Measurements from ENCODE around the gene SLCO4A1. TPM values are rescaled to one million over a fixed set of nuclear protein-coding genes. Genes with fewer than 3 reads are reported as not detected.
A peak's percentile ranks its signal among the peaks of the same experiment; 100 is the strongest.

SLCO4A1 gene
- total and polyA plus RNA-seq, 9 donors, result 1.1 to 10.9 (median 3.7) TPM

DNA sequence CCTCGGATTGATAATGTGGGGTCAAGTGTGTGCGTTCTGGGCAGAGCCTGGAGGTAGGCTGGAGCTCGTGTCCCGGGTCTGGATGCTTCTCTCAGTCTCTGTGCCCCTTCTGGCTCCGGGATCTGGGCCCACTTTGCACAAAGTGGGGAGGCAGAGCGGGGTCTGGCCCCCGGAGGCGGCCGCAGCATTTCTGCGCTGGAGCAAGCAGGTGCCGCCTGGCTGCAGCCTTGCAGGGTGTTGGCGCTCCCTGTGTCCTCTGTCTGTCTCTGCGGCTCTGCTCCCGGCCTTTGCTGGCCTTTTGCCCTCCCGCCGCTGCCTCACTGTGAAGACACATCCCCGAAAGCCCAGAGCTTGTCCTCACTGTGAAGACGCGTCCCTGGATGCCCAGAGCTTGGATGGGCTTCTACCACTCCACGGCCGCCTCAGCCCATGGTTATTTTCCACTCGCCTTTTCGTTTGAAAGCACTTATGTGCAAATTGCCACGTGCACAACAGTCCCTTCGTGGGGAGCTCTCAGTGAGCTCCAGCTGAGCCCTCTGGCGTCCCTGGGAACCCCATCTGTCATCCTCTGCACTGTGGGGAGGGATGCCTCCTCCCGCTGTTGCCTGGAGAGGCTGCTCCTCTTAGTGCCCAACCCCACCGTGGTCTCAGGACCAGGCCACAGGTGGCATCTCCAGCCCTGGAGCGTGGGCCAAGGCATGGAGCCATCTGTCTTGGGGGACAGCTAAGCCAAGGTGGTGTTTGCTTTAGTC lies 17.4 kb downstream of the SLCO4A1 start:
- intact Hi-C loops (cut with DNase I), result no loop called here
- peak in 3 of 5 donors; percentile 24 to 28 (median 25) for DNase-seq
- Histone ChIP-seq H3K27ac (no peak overlapping the region), H3K4me3 (no peak overlapping the region), H3K4me1 (ENCODE audit: insufficient read depth) (peaks cover 10% of the 10 kb centered on the region), H3K9me3 (no peaks in the 10 kb centered on the region), H3K36me3 (no peaks in the 10 kb centered on the region), H3K27me3 (no peaks in the 10 kb centered on the region)
- 89 to 93% (median 90%) methylated on average over 29 of the region's 29 CpGs for WGBS, 3 donors
- TF ChIP-seq, protein P1, sequence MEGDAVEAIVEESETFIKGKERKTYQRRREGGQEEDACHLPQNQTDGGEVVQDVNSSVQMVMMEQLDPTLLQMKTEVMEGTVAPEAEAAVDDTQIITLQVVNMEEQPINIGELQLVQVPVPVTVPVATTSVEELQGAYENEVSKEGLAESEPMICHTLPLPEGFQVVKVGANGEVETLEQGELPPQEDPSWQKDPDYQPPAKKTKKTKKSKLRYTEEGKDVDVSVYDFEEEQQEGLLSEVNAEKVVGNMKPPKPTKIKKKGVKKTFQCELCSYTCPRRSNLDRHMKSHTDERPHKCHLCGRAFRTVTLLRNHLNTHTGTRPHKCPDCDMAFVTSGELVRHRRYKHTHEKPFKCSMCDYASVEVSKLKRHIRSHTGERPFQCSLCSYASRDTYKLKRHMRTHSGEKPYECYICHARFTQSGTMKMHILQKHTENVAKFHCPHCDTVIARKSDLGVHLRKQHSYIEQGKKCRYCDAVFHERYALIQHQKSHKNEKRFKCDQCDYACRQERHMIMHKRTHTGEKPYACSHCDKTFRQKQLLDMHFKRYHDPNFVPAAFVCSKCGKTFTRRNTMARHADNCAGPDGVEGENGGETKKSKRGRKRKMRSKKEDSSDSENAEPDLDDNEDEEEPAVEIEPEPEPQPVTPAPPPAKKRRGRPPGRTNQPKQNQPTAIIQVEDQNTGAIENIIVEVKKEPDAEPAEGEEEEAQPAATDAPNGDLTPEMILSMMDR (IDR thresholded peaks at IDR 0.05), result no peak
- TF ChIP-seq POLR2A (IDR thresholded peaks at IDR 0.05) (no peak), EP300 (IDR thresholded peaks at IDR 0.05) (no peak)

DNA sequence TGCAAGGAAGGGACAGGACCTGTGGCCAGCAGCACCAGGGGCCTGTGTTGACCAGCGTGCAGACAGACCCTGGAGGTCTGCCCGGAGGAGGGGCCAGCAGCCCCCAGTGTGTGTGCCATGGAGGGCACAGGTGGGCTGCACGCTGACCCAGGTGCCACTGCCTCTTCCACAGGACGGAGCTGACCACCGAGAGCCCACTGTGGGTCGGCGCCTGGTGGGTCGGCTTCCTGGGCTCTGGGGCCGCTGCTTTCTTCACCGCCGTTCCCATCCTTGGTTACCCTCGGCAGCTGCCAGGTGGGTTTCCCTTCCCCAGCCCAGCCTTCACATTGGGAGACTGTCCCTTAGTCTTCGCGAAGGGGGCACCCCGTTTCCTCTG lies 17.9 kb downstream of the SLCO4A1 start:
- no peak overlapping the region for H3K4me3 ChIP-seq
- intact Hi-C loops (cut with DNase I), result no loop called here
- no peaks in the 10 kb centered on the region for H3K9me3 ChIP-seq
- TF ChIP-seq, protein P1 (IDR thresholded peaks at IDR 0.05), result no peak
- no peak for TF ChIP-seq POLR2A (IDR thresholded peaks at IDR 0.05)
- TF ChIP-seq EP300 (IDR thresholded peaks at IDR 0.05), result no peak
- H3K27me3 ChIP-seq, result no peaks in the 10 kb centered on the region
- H3K36me3 ChIP-seq, result no peaks in the 10 kb centered on the region
- 77 to 88% (median 87%) methylated on average over 15 of the region's 15 CpGs for WGBS, 3 donors
- peaks cover 10% of the 10 kb centered on the region for H3K4me1 ChIP-seq (ENCODE audit: insufficient read depth)
- H3K27ac ChIP-seq, result no peak overlapping the region
- peak in 2 of 5 donors; percentile 14 to 20 for DNase-seq

DNA sequence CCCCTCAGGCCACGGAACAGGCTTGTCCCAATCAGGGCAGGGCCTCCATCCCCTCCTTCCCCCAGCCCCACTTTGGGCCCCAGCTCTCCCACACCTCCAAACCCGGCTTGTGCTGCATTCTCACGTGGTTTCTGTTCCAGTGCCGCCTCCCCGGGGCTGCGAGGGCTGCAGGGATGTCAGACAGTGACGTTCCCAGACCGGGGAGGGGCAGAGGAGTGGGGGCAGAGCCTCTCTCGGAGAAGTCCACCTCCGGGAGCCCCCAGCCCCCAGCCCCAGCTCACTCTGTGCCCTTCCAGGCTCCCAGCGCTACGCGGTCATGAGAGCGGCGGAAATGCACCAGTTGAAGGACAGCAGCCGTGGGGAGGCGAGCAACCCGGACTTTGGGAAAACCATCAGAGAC lies 18.5 kb downstream of the SLCO4A1 start:
- intact Hi-C loops (cut with DNase I), result no loop called here
- no peak overlapping the region for H3K4me3 ChIP-seq
- no peaks in the 10 kb centered on the region for H3K27me3 ChIP-seq
- TF ChIP-seq POLR2A (IDR thresholded peaks at IDR 0.05) (no peak), EP300 (IDR thresholded peaks at IDR 0.05) (no peak)
- TF ChIP-seq, protein P1 (IDR thresholded peaks at IDR 0.05), result no peak
- 18 to 30% (median 20%) methylated on average over 18 of the region's 18 CpGs for WGBS, 3 donors
- H3K36me3 ChIP-seq, result no peaks in the 10 kb centered on the region
- H3K4me1 ChIP-seq (ENCODE audit: insufficient read depth), result peaks cover 4% of the 10 kb centered on the region
- no peak overlapping the region for H3K27ac ChIP-seq
- no peaks in the 10 kb centered on the region for H3K9me3 ChIP-seq
- DNase-seq, result peak in 3 of 5 donors; percentile 26 to 50 (median 44)

DNA sequence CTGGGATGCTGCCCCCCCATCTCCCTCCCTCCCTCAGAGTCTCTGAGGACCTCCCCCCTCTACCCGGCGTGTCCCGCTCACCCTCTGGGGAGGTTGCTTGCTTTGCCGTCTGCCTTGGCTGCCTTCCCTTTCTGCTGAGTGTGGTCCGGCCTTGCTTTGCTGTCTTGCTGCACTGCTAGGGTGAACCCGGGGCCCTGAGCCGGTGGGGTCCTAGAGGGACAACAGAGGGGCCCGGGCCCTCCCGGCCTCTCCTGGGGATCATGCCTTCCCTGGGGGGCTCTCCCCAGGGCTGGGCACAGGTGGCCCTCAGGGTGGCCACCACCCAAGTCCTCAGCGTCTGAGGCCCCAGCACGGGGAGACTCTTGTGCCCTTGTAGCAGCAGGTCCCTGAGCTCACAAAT lies 19.3 kb downstream of the SLCO4A1 start:
- TF ChIP-seq, protein P1 (IDR thresholded peaks at IDR 0.05), result no peak
- TF ChIP-seq POLR2A (IDR thresholded peaks at IDR 0.05) (no peak), EP300 (IDR thresholded peaks at IDR 0.05) (no peak)
- no peak overlapping the region for H3K27ac ChIP-seq

More for the DNA sequence above, 19.3 kb downstream of the SLCO4A1 start:
- no peaks in the 10 kb centered on the region for H3K36me3 ChIP-seq
- H3K9me3 ChIP-seq, result no peaks in the 10 kb centered on the region
- peak in 2 of 5 donors; percentile 25 to 26 for DNase-seq
- intact Hi-C loops (cut with DNase I), result no loop called here
- WGBS, 3 donors, result 24 to 35% (median 33%) methylated on average over 11 of the region's 11 CpGs
- H3K4me3 ChIP-seq, result no peak overlapping the region
- H3K4me1 ChIP-seq (ENCODE audit: insufficient read depth), result no peaks in the 10 kb centered on the region
- no peaks in the 10 kb centered on the region for H3K27me3 ChIP-seq

Measured in ovary (tissue), 9 donors.